ENCODE data around the gene TPD52L1.

GRCh38 chr6:125264476-125264875, 110.9 kb downstream of the TPD52L1 start:
- TF ChIP-seq ATF2 (IDR thresholded peaks at IDR 0.05; ENCODE audit: low read length) (no peak), SMAD5 (IDR thresholded peaks at IDR 0.05; ENCODE audit: low read depth) (no peak), RCOR1 (conservative IDR thresholded peaks at IDR 0.05; ENCODE audit: low read depth, low read length) (no peak), NFIC (IDR thresholded peaks at IDR 0.05; ENCODE audit: low read depth, low read length) (no peak), CTCF (IDR thresholded peaks at IDR 0.05 in 2 of 3, conservative IDR thresholded peaks at IDR 0.05 in 1 of 3; ENCODE audit: control insufficient read depth in 2 of 3, extremely low read depth in 1 of 3, insufficient read depth in 1 of 3, low read depth in 3 of 3, low read length in 3 of 3) (no peak), ZNF274 (IDR thresholded peaks at IDR 0.05; ENCODE audit: insufficient read depth, insufficient read length) (no peak), MXI1 (IDR thresholded peaks at IDR 0.05; ENCODE audit: low read depth, low read length) (no peak)

Measured in GM12878 (cell line).